Panc1 (cell line): ENCODE measurements around the gene USB1. TPM values are rescaled to one million over a fixed set of nuclear protein-coding genes. Genes with fewer than 3 reads are reported as not detected.

Experiments used
- ATAC-seq: fragments of 200-7000 bp; cut with Tn5 transposase; 2 replicates; pipeline ENCODE4 v1.9.1; 2020; ENCODE audit warnings: mild to moderate bottlenecking, moderate library complexity
- BruUV-seq: library from RNA; stranded (reverse); fragments of 400-500 nt; replicated peaks from 2 replicates; lab custom pipeline; 2021; lab: Mats Ljungman, UMichigan
- CTCF ChIA-PET: fragments of 300-600 bp; sonication (Branson Sonifier 250); formaldehyde crosslinking; loops from one replicate; lab custom pipeline; 2022; ENCODE audit warnings: antibody characterized with exemption; lab: Charles Lee
- POLR2A ChIA-PET: fragments of 300-600 bp; sonication (Branson Sonifier 250); formaldehyde crosslinking; loops from one replicate; lab custom pipeline; 2022; ENCODE audit warnings: antibody characterized with exemption; lab: Charles Lee
- DNase-seq: peaks from one replicate; pipeline ENCODE4 v3.0.0-alpha.2; 2010; ENCODE audit warnings: low read depth, low spot score
- H3K27ac ChIP-seq: 2 replicates; pipeline ENCODE4 v1.5.1; 2011; ENCODE audit warnings: mild to moderate bottlenecking, low read length, inconsistent platforms
- H3K27me3 ChIP-seq: fragments of 200-500 bp; sonication (Bioruptor generic); 2 replicates; pipeline ENCODE4 v1.6.0; 2014; ENCODE audit warnings: low read length, inconsistent platforms; ENCODE audit not compliant: control insufficient read depth, insufficient read depth
- H3K36me3 ChIP-seq: fragments of 200-500 bp; sonication (Bioruptor generic); 2 replicates; pipeline ENCODE4 v1.5.1; 2014; ENCODE audit warnings: inconsistent platforms, mild to moderate bottlenecking, low read length, moderate library complexity; ENCODE audit not compliant: control insufficient read depth, insufficient read depth
- H3K4me1 ChIP-seq: 2 replicates; pipeline ENCODE4 v1.5.1; 2011; ENCODE audit warnings: inconsistent platforms, mild to moderate bottlenecking, low read length, moderate library complexity; ENCODE audit not compliant: control insufficient read depth, insufficient read depth
- H3K4me3 ChIP-seq, 2 experiments: 2 replicates each; pipeline ENCODE4 v1.5.1; 2011 to 2012; ENCODE audit warnings: low read depth in 2 of 2, low read length in 2 of 2, mild to moderate bottlenecking in 2 of 2, inconsistent platforms in 1 of 2, moderate library complexity in 1 of 2
- H3K9me3 ChIP-seq: fragments of 200-500 bp; sonication (Bioruptor generic); 2 replicates; pipeline ENCODE4 v1.5.1; 2014; ENCODE audit warnings: low read depth, mild to moderate bottlenecking, inconsistent platforms, low read length, moderate library complexity; ENCODE audit not compliant: control insufficient read depth, insufficient read depth
- POLR2AphosphoS5 ChIP-seq: IDR thresholded peaks from 2 replicates; pipeline ENCODE4 v1.6.1; 2012; ENCODE audit warnings: mild to moderate bottlenecking, low read depth, low read length, moderate library complexity
- SIN3A ChIP-seq: IDR thresholded peaks from 2 replicates; pipeline ENCODE4 v1.6.1; 2012; ENCODE audit warnings: low read depth, mild to moderate bottlenecking, low read length, moderate library complexity, borderline replicate concordance; ENCODE audit not compliant: insufficient read depth
- TCF7L2 ChIP-seq: IDR thresholded peaks from 2 replicates; pipeline ENCODE4 v1.6.1; 2011; ENCODE audit warnings: mild to moderate bottlenecking, low read depth, low read length, inconsistent platforms
- in situ Hi-C: cut with HindIII; loops from 2 replicates; pipeline ENCODE4 v1.10.0; 2016; ENCODE audit warnings: low sequenced_read_pairs, low pct_unique_long_range_greater_than_20kb
- intact Hi-C: fragments of 100-400 bp; cut with micrococcal nuclease; formaldehyde crosslinking; loops from one replicate; pipeline ENCODE4 v1.10.0; 2022; ENCODE audit not compliant: unreplicated experiment
- total RNA-seq: library from RNA; stranded (reverse); gene quantifications from one replicate; pipeline ENCODE4 v1.2.1, GENCODE V29; 2021; ENCODE audit not compliant: unreplicated experiment
- TF ChIP-seq, protein P1 (sequence below): fragments of 450-650 bp; IDR thresholded peaks from 2 replicates; pipeline ENCODE4 v1.5.1; 2017; ENCODE audit warnings: mild to moderate bottlenecking
- TF ChIP-seq, protein P2 (sequence below), 2 experiments: IDR thresholded peaks; 2 replicates each; pipeline ENCODE4 v1.6.1; 2011 to 2012; ENCODE audit warnings: low read depth in 2 of 2, control low read depth in 1 of 2, low read length in 1 of 2, mild to moderate bottlenecking in 1 of 2, moderate library complexity in 1 of 2; ENCODE audit not compliant: insufficient read depth in 1 of 2

USB1 gene
- total RNA-seq, 1 experiment from 2014 or later, result 58.2 TPM

DNA sequence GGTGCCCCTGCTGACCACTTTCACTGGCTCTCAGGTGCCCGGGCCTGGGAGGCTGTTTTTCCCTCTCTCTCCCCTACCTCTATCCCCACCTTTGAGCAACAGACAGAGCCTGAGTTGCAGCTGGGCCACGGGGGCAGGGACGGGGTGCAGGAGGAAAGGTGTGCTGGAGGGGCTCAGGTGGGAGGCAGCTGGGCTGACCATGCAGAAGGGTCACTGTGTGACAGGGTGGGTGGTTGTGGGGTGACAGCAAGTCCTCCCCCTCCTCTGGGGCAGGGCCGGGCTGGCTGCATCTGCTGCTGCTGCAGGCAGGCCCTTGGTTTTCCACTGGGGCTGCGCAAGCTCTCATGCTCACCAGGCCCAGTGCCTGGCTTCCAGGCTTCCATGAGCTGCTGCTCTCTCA, 7.3 kb upstream of the USB1 start:
- H3K27me3 ChIP-seq, result no peaks in the 10 kb centered on the region
- in situ Hi-C loops, result no loop called here
- CTCF ChIA-PET, result no interaction called here

DNA sequence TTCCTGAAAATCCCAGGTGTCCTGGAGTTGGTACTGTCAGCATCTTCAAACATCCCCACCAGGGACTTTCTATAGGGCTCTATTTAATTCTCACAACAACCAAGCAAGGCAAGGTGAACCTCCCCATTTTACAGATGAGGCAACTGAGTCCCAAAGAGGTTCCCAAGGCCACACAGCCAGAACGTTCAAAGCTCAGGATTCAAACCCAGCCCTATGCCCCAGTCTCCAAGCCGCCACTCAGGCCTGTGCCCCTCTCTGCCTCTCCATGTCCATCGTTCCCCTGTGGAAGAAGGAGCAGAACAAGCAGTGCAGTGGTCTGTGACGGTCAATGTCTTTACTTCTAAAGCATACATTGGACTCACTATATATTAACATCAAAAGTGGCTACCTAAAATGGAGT, 6.8 kb upstream of the USB1 start:
- no peak overlapping the region for H3K27ac ChIP-seq

More for the DNA sequence above, 7.3 kb upstream of the USB1 start:
- Histone ChIP-seq H3K9me3 (no peaks in the 10 kb centered on the region), H3K27ac (no peak overlapping the region), H3K36me3 (no peaks in the 10 kb centered on the region), H3K4me1 (no peaks in the 10 kb centered on the region), H3K4me3 (no peak overlapping the region)
- intact Hi-C loops, result no loop called here
- POLR2A ChIA-PET, result no interaction called here
- DNase-seq, result no peak
- TF ChIP-seq, protein P1, sequence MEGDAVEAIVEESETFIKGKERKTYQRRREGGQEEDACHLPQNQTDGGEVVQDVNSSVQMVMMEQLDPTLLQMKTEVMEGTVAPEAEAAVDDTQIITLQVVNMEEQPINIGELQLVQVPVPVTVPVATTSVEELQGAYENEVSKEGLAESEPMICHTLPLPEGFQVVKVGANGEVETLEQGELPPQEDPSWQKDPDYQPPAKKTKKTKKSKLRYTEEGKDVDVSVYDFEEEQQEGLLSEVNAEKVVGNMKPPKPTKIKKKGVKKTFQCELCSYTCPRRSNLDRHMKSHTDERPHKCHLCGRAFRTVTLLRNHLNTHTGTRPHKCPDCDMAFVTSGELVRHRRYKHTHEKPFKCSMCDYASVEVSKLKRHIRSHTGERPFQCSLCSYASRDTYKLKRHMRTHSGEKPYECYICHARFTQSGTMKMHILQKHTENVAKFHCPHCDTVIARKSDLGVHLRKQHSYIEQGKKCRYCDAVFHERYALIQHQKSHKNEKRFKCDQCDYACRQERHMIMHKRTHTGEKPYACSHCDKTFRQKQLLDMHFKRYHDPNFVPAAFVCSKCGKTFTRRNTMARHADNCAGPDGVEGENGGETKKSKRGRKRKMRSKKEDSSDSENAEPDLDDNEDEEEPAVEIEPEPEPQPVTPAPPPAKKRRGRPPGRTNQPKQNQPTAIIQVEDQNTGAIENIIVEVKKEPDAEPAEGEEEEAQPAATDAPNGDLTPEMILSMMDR, result no peak
- TF ChIP-seq, protein P2, sequence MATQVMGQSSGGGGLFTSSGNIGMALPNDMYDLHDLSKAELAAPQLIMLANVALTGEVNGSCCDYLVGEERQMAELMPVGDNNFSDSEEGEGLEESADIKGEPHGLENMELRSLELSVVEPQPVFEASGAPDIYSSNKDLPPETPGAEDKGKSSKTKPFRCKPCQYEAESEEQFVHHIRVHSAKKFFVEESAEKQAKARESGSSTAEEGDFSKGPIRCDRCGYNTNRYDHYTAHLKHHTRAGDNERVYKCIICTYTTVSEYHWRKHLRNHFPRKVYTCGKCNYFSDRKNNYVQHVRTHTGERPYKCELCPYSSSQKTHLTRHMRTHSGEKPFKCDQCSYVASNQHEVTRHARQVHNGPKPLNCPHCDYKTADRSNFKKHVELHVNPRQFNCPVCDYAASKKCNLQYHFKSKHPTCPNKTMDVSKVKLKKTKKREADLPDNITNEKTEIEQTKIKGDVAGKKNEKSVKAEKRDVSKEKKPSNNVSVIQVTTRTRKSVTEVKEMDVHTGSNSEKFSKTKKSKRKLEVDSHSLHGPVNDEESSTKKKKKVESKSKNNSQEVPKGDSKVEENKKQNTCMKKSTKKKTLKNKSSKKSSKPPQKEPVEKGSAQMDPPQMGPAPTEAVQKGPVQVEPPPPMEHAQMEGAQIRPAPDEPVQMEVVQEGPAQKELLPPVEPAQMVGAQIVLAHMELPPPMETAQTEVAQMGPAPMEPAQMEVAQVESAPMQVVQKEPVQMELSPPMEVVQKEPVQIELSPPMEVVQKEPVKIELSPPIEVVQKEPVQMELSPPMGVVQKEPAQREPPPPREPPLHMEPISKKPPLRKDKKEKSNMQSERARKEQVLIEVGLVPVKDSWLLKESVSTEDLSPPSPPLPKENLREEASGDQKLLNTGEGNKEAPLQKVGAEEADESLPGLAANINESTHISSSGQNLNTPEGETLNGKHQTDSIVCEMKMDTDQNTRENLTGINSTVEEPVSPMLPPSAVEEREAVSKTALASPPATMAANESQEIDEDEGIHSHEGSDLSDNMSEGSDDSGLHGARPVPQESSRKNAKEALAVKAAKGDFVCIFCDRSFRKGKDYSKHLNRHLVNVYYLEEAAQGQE (IDR thresholded peaks at IDR 0.05; ENCODE audit: insufficient read depth in 1 of 2, low read depth in 2 of 2, low read length in 1 of 2), result no peak
- TF ChIP-seq SIN3A, result no peak
- TF ChIP-seq POLR2AphosphoS5, result no peak
- TF ChIP-seq TCF7L2, result no peak
- BruUV-seq, result no TSS peak
- ATAC-seq, result no peak

More for the DNA sequence above, 6.8 kb upstream of the USB1 start:
- Histone ChIP-seq H3K9me3 (no peaks in the 10 kb centered on the region), H3K4me3 (no peak overlapping the region), H3K4me1 (peaks cover 1% of the 10 kb centered on the region; the same call in 1 of the 2 replicates), H3K27me3 (no peaks in the 10 kb centered on the region), H3K36me3 (no peaks in the 10 kb centered on the region)
- ATAC-seq, result no peak
- intact Hi-C loops (no loop called here), in situ Hi-C loops (no loop called here)
- TF ChIP-seq SIN3A (no peak), TCF7L2 (no peak), POLR2AphosphoS5 (no peak)
- TF ChIP-seq, protein P2 (IDR thresholded peaks at IDR 0.05; ENCODE audit: insufficient read depth in 1 of 2, low read depth in 2 of 2, low read length in 1 of 2), result no peak
- TF ChIP-seq, protein P1, result no peak
- ChIA-PET POLR2A (no interaction called here), CTCF (no interaction called here)
- DNase-seq, result no peak
- BruUV-seq, result no TSS peak
